ENCODE data around the gene MPRIP.

DNA sequence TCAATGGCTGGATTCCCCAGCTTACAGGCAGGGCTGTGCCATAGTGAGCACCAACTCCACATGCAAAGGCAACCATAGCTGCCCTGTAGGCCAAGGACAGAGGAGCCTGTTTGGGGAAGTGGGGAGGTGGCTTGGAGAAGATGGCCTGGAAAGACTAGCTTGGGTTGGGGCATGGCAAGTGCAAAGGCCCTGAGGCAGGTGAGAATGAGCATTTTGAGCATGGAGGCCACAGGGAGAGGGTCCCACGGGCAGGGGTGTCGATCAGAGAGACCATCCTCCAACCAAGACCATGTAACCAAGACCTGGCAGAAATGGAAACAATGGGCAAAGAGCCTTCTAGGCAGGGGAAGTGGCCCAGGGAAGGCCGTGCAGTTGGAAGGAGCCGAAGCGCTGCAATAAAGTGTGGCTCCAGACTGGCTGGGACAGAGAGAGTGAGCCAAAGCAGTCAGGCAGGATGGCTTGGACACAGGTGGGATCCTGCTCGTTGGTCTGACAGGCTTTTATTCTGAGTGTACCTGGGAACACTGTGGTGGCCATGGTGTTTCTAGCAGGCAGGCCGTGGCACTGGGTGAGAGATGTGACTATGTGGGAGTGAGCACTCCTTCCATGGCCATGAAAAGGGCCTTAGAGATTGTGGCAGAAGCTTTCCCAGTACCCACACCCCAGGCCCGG is 24.8 kb upstream of the MPRIP start:
- TF ChIP-seq CTCF (IDR thresholded peaks at IDR 0.05): no peak
- no peak for TF ChIP-seq POLR2A (IDR thresholded peaks at IDR 0.05)

Measured in esophagus squamous epithelium (tissue), 4 donors.